Caco-2 (cell line): ENCODE results near the gene PTPRF. TPM values are rescaled to one million over a fixed set of nuclear protein-coding genes. Genes with fewer than 3 reads are reported as not detected.

Experiments
- BruUV-seq: library from RNA; stranded (reverse); fragments of 400-500 nt; replicated peaks from 2 replicates; lab custom pipeline; 2021; lab: Mats Ljungman, UMichigan
- CTCF ChIA-PET: fragments of 300-600 bp; sonication (Branson Sonifier 250); formaldehyde crosslinking; loops from one replicate; lab custom pipeline; 2022; ENCODE audit warnings: antibody characterized with exemption; lab: Charles Lee
- POLR2A ChIA-PET: fragments of 300-600 bp; sonication (Branson Sonifier 250); formaldehyde crosslinking; loops from one replicate; lab custom pipeline; 2022; ENCODE audit warnings: antibody characterized with exemption; lab: Charles Lee
- DNase-seq, 2 experiments: peaks; one replicate each; pipeline versions ENCODE4 v3.0.0 to v3.0.0-alpha.2; 2020 to 2022
- H3K27me3 ChIP-seq: replicated peaks from 2 replicates; pipeline ENCODE4 v1.6.0; 2011; ENCODE audit warnings: low read length; ENCODE audit not compliant: control insufficient read depth, insufficient read depth
- H3K36me3 ChIP-seq: 2 replicates; pipeline ENCODE4 v1.5.1; 2011; ENCODE audit warnings: low read length; ENCODE audit not compliant: control insufficient read depth, insufficient read depth
- H3K4me1 ChIP-seq: fragments of 250-450 bp; sonication (Bioruptor Pico); 2 replicates; pipeline ENCODE4 v1.5.1; 2020; ENCODE audit warnings: mild to moderate bottlenecking
- H3K4me3 ChIP-seq: 2 replicates; pipeline ENCODE4 v1.5.1; 2011; ENCODE audit warnings: low read depth, mild to moderate bottlenecking, control low read depth, low read length
- H3K9me3 ChIP-seq: fragments of 250-450 bp; sonication (Bioruptor Pico); 2 replicates; pipeline ENCODE4 v1.5.1; 2020; ENCODE audit warnings: mild to moderate bottlenecking, moderate library complexity
- H3K27ac Mint-ChIP-seq: one replicate; pipeline ENCODE4 v1.8.0; 2022; ENCODE audit warnings: mixed read lengths; ENCODE audit not compliant: unreplicated experiment
- H3K27me3 Mint-ChIP-seq: one replicate; pipeline ENCODE4 v1.8.0; 2022; ENCODE audit warnings: mixed read lengths; ENCODE audit not compliant: insufficient read depth, unreplicated experiment
- H3K36me3 Mint-ChIP-seq: one replicate; pipeline ENCODE4 v1.8.0; 2022; ENCODE audit warnings: mild to moderate bottlenecking, mixed read lengths; ENCODE audit not compliant: insufficient read depth, unreplicated experiment
- H3K4me1 Mint-ChIP-seq: one replicate; pipeline ENCODE4 v1.8.0; 2022; ENCODE audit warnings: low read depth, mixed read lengths; ENCODE audit not compliant: unreplicated experiment
- H3K4me3 Mint-ChIP-seq: one replicate; pipeline ENCODE4 v1.8.0; 2022; ENCODE audit warnings: mild to moderate bottlenecking, moderate library complexity, mixed read lengths; ENCODE audit not compliant: unreplicated experiment
- H3K9me3 Mint-ChIP-seq: one replicate; pipeline ENCODE4 v1.8.0; 2022; ENCODE audit warnings: mixed read lengths; ENCODE audit not compliant: unreplicated experiment
- CTCF ChIP-seq, 2 experiments: fragments of 200-600 bp in 1 of 2; IDR thresholded peaks; 1 replicate in 1 of 2; 2 replicates in 1 of 2; pipeline versions ENCODE4 v1.5.1 to v1.8.0; 2011 to 2022; ENCODE audit warnings: antibody characterized with exemption in 1 of 2, control low read depth in 1 of 2, inconsistent platforms in 1 of 2, low read depth in 1 of 2, low read length in 1 of 2, mild to moderate bottlenecking in 1 of 2, moderate library complexity in 1 of 2; ENCODE audit not compliant: insufficient read depth in 1 of 2, severe bottlenecking in 1 of 2, unreplicated experiment in 1 of 2
- intact Hi-C: fragments of 100-400 bp; cut with micrococcal nuclease; formaldehyde crosslinking; loops from one replicate; pipeline ENCODE4 v1.10.0; 2022; ENCODE audit not compliant: unreplicated experiment
- total RNA-seq: library from RNA; stranded (reverse); gene quantifications from 2 replicates; pipeline ENCODE4 v1.2.3, GENCODE V29; 2022

PTPRF gene
- total RNA-seq, 1 experiment from 2014 or later = 158 TPM

GRCh38 chr1:43484367-43484766, 46.3 kb upstream of the PTPRF start:
- intact Hi-C loops = no loop called here
- no peaks in the 10 kb centered on the region for H3K27me3 Mint-ChIP-seq
- H3K27ac Mint-ChIP-seq = no peak overlapping the region
- peaks cover 22% of the 10 kb centered on the region for H3K9me3 Mint-ChIP-seq
- Histone ChIP-seq H3K9me3 (peaks cover 5% of the 10 kb centered on the region), H3K36me3 (no peaks in the 10 kb centered on the region), H3K27me3 (no peaks in the 10 kb centered on the region), H3K4me1 (no peaks in the 10 kb centered on the region), H3K4me3 (no peak overlapping the region)
- ChIA-PET CTCF (no interaction called here), POLR2A (no interaction called here)
- no peaks in the 10 kb centered on the region for H3K4me1 Mint-ChIP-seq
- H3K36me3 Mint-ChIP-seq = peaks cover 3% of the 10 kb centered on the region
- no TSS peak for BruUV-seq
- no peak overlapping the region for H3K4me3 Mint-ChIP-seq
- DNase-seq = no peak
- TF ChIP-seq CTCF (IDR thresholded peaks at IDR 0.05; ENCODE audit: insufficient read depth in 1 of 2, low read depth in 1 of 2, low read length in 1 of 2, severe bottlenecking in 1 of 2, unreplicated experiment in 1 of 2) = no peak

- no peak for TF ChIP-seq CTCF (IDR thresholded peaks at IDR 0.05; ENCODE audit: insufficient read depth in 1 of 2, low read depth in 1 of 2, low read length in 1 of 2, severe bottlenecking in 1 of 2, unreplicated experiment in 1 of 2)
- Mint-ChIP-seq H3K27me3 (no peaks in the 10 kb centered on the region), H3K4me1 (no peaks in the 10 kb centered on the region), H3K4me3 (no peak overlapping the region), H3K27ac (no peak overlapping the region), H3K36me3 (no peaks in the 10 kb centered on the region), H3K9me3 (peaks cover 38% of the 10 kb centered on the region)
- no peaks in the 10 kb centered on the region for H3K27me3 ChIP-seq
- intact Hi-C loops = no loop called here
- H3K4me1 ChIP-seq = no peaks in the 10 kb centered on the region
- POLR2A ChIA-PET = no interaction called here
- BruUV-seq = no TSS peak
- DNase-seq = no peak
- H3K36me3 ChIP-seq = no peaks in the 10 kb centered on the region
- CTCF ChIA-PET = no interaction called here
- H3K9me3 ChIP-seq = peaks cover 5% of the 10 kb centered on the region
- no peak overlapping the region for H3K4me3 ChIP-seq
These were observed 42.5 kb upstream of the PTPRF start for GRCh38 chr1:43488165-43488564.

- Mint-ChIP-seq H3K4me1 (peaks cover 10% of the 10 kb centered on the region), H3K27me3 (no peaks in the 10 kb centered on the region), H3K4me3 (no peak overlapping the region), H3K36me3 (no peaks in the 10 kb centered on the region), H3K9me3 (peaks cover 29% of the 10 kb centered on the region), H3K27ac (no peak overlapping the region)
- intact Hi-C loops = no loop called here
- POLR2A ChIA-PET = interaction anchor here (0.6 kb wide), 1 partner anchor 871 kb away, joined by 6 read pairs; no protein-coding TSS in a partner anchor
- no TSS peak for BruUV-seq
- CTCF ChIA-PET = no interaction called here
- no peak for TF ChIP-seq CTCF (IDR thresholded peaks at IDR 0.05; ENCODE audit: insufficient read depth in 1 of 2, low read depth in 1 of 2, low read length in 1 of 2, severe bottlenecking in 1 of 2, unreplicated experiment in 1 of 2)
- H3K36me3 ChIP-seq = no peaks in the 10 kb centered on the region
- H3K9me3 ChIP-seq = peaks cover 5% of the 10 kb centered on the region
- peaks cover 6% of the 10 kb centered on the region; the same call in 1 of the 2 replicates for H3K4me1 ChIP-seq
- no peak overlapping the region for H3K4me3 ChIP-seq
- no peak for DNase-seq
- H3K27me3 ChIP-seq = no peaks in the 10 kb centered on the region
These were observed 39.6 kb upstream of the PTPRF start for GRCh38 chr1:43491061-43491460.
